Measurements from ENCODE around the gene SGCA.

Gene SGCA

DNA sequence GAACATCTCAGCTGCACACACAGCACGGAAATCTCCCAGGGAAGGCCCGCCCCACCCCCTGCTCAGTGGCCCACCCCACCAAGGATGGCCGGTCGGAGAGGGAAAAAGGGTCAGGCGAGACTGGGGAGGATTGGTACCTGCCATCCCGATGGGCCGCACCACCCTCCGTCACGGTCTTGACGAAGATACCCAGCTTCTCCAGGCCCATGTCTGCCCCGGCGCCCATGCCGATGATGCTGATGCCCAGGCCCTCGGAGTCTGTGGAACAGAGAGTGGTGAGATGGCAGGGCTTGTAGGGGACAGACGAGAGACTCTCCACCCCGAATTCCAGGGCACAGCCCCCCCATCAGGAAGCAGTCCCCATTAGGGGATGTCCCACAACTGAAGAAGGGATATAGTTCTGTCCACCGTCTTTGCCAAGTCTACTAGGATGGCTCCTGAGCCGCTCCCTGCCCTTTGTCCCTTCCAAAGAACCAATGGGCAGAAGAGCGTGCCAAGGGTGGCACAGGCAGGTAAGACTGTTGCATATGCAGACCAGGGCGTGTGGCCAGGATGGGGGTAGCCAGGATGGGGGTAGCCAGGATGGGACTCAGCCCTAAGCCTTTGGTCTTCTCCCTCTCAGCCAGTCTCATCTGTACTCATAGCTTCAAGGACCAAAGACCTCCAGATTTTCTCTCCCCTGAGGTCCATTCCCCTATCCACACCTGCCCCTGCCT lies 22.2 kb upstream of the SGCA start:
- H3K9me2 ChIP-seq (replicated peaks; ENCODE audit: insufficient read depth, low read length), result no peaks in the 10 kb centered on the region
- H3K9ac ChIP-seq (ENCODE audit: low read length), result no peak overlapping the region
- no peak overlapping the region for H3K4me3 ChIP-seq (ENCODE audit: low read length)
- no peak overlapping the region for H3K27ac ChIP-seq (ENCODE audit: low read length)
- peaks cover 6% of the 10 kb centered on the region for H3K36me3 ChIP-seq (replicated peaks; ENCODE audit: insufficient read depth, low read length)
- 0 out of 2 replicates have a peak, but pooled peaks cover 5% of the 10 kb centered on the region for H3K4me1 ChIP-seq (ENCODE audit: low read length)
- H2AFZ ChIP-seq (ENCODE audit: low read length), result no peak overlapping the region
- H3K79me2 ChIP-seq (ENCODE audit: low read length), result peaks cover 79% of the 10 kb centered on the region
- H3K27me3 ChIP-seq (replicated peaks; ENCODE audit: insufficient read depth, low read length), result no peaks in the 10 kb centered on the region
- H4K20me1 ChIP-seq (ENCODE audit: insufficient read depth, low read length), result no peaks in the 10 kb centered on the region
- TF ChIP-seq EZH2phosphoT487 (IDR thresholded peaks at IDR 0.05; ENCODE audit: low read length), result no peak
- TF ChIP-seq, protein P1, sequence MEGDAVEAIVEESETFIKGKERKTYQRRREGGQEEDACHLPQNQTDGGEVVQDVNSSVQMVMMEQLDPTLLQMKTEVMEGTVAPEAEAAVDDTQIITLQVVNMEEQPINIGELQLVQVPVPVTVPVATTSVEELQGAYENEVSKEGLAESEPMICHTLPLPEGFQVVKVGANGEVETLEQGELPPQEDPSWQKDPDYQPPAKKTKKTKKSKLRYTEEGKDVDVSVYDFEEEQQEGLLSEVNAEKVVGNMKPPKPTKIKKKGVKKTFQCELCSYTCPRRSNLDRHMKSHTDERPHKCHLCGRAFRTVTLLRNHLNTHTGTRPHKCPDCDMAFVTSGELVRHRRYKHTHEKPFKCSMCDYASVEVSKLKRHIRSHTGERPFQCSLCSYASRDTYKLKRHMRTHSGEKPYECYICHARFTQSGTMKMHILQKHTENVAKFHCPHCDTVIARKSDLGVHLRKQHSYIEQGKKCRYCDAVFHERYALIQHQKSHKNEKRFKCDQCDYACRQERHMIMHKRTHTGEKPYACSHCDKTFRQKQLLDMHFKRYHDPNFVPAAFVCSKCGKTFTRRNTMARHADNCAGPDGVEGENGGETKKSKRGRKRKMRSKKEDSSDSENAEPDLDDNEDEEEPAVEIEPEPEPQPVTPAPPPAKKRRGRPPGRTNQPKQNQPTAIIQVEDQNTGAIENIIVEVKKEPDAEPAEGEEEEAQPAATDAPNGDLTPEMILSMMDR (IDR thresholded peaks at IDR 0.05; ENCODE audit: low read length), result no peak
- TF ChIP-seq EZH2 (optimal IDR thresholded peaks at IDR 0.05; ENCODE audit: low read depth, low read length), result no peak
- H3F3A ChIP-seq (ENCODE audit: insufficient read depth, low read length), result peaks cover 4% of the 10 kb centered on the region; the same call in 1 of the 2 replicates
- no peak overlapping the region for H3K4me2 ChIP-seq (ENCODE audit: low read depth, low read length)
- H3K9me3 ChIP-seq (replicated peaks; ENCODE audit: insufficient read depth, low read length), result no peaks in the 10 kb centered on the region
- no peak for DNase-seq

DNA sequence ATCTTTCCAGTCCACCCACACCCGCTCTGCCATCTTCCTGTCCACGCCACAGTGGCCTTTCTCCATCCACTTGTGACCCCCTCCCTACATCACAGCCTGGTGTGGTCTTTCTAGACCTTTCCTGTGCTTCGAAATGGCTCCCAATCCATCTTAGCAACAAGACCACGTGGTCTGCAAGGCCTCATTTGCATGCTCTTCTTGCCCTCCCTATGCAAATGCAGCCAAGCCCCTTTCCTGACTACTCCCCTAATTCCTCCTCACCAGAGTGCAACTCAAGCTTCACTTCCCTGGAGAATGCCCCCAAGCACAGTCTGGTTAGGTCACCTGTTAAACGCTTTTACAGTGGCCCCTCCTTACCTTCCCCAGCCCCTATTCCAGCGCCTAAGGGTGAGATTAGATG lies 21.4 kb upstream of the SGCA start:
- H3K9me3 ChIP-seq (replicated peaks; ENCODE audit: insufficient read depth, low read length), result no peaks in the 10 kb centered on the region
- H2AFZ ChIP-seq (ENCODE audit: low read length), result no peak overlapping the region
- no peak overlapping the region for H3K27ac ChIP-seq (ENCODE audit: low read length)
- no peak overlapping the region for H3K4me2 ChIP-seq (ENCODE audit: low read depth, low read length)
- H3K27me3 ChIP-seq (replicated peaks; ENCODE audit: insufficient read depth, low read length), result no peaks in the 10 kb centered on the region
- H3K36me3 ChIP-seq (replicated peaks; ENCODE audit: insufficient read depth, low read length), result no peaks in the 10 kb centered on the region
- H3K4me1 ChIP-seq (ENCODE audit: low read length), result 0 out of 2 replicates have a peak, but pooled peaks cover 5% of the 10 kb centered on the region
- no peak for TF ChIP-seq EZH2phosphoT487 (IDR thresholded peaks at IDR 0.05; ENCODE audit: low read length)
- TF ChIP-seq EZH2 (optimal IDR thresholded peaks at IDR 0.05; ENCODE audit: low read depth, low read length), result no peak
- TF ChIP-seq, protein P1 (IDR thresholded peaks at IDR 0.05; ENCODE audit: low read length), result no peak
- no peak overlapping the region for H3K4me3 ChIP-seq (ENCODE audit: low read length)
- no peaks in the 10 kb centered on the region for H3K9me2 ChIP-seq (replicated peaks; ENCODE audit: insufficient read depth, low read length)
- no peaks in the 10 kb centered on the region for H4K20me1 ChIP-seq (ENCODE audit: insufficient read depth, low read length)
- H3F3A ChIP-seq (ENCODE audit: insufficient read depth, low read length), result peaks cover 4% of the 10 kb centered on the region; the same call in 1 of the 2 replicates
- no peak for DNase-seq
- H3K9ac ChIP-seq (ENCODE audit: low read length), result no peak overlapping the region
- peaks cover 80% of the 10 kb centered on the region for H3K79me2 ChIP-seq (ENCODE audit: low read length)

DNA sequence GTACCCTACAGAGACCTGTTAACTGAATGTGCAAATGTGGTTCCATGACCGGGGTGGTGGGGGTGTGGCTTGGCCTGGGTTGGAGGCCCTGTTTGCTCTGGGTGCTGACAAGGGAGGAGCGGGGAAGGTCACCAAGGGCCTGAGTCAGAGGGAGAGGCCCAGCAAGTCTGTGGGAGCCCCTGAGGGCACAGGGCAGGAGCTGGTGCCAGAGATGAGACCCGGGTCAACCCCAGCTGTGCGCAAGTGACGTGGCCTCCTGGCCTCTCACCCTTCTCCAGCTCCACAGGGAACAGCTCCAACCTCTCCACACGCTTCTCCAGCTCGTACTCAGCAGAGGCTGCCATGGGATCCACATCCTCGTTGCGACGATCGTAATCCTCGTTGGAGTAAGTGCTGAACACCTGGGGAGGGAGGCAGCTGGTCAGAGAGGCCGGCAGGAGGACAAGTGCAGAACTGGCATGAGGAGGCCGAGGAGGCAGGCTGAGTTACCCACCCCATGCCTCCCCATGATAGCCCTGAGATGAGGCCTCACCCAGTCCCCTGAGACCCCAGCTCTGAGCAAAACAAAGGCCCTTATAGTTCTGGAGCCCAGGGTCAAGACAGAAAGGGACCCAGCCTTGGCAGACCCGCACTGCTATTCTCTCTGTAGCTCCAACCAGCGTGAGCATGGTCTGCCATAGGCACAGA lies 20.8 kb upstream of the SGCA start:
- no peak overlapping the region for H3K27ac ChIP-seq (ENCODE audit: low read length)
- H3K79me2 ChIP-seq (ENCODE audit: low read length), result peaks cover 82% of the 10 kb centered on the region
- H2AFZ ChIP-seq (ENCODE audit: low read length), result no peak overlapping the region
- no peaks in the 10 kb centered on the region for H4K20me1 ChIP-seq (ENCODE audit: insufficient read depth, low read length)
- peaks cover 3% of the 10 kb centered on the region; the same call in 1 of the 2 replicates for H3F3A ChIP-seq (ENCODE audit: insufficient read depth, low read length)
- DNase-seq, result no peak
- no peaks in the 10 kb centered on the region for H3K9me3 ChIP-seq (replicated peaks; ENCODE audit: insufficient read depth, low read length)
- no peaks in the 10 kb centered on the region for H3K36me3 ChIP-seq (replicated peaks; ENCODE audit: insufficient read depth, low read length)
- H3K4me2 ChIP-seq (ENCODE audit: low read depth, low read length), result no peak overlapping the region
- TF ChIP-seq EZH2phosphoT487 (IDR thresholded peaks at IDR 0.05; ENCODE audit: low read length), result no peak
- TF ChIP-seq EZH2 (optimal IDR thresholded peaks at IDR 0.05; ENCODE audit: low read depth, low read length), result no peak
- TF ChIP-seq, protein P1 (IDR thresholded peaks at IDR 0.05; ENCODE audit: low read length), result no peak
- no peak overlapping the region for H3K9ac ChIP-seq (ENCODE audit: low read length)
- H3K4me1 ChIP-seq (ENCODE audit: low read length), result 0 out of 2 replicates have a peak, but pooled peaks cover 5% of the 10 kb centered on the region
- H3K27me3 ChIP-seq (replicated peaks; ENCODE audit: insufficient read depth, low read length), result no peaks in the 10 kb centered on the region
- H3K9me2 ChIP-seq (replicated peaks; ENCODE audit: insufficient read depth, low read length), result no peaks in the 10 kb centered on the region
- H3K4me3 ChIP-seq (ENCODE audit: low read length), result no peak overlapping the region

All from MM.1S (cell line).